Measurements from ENCODE around the gene ADGRL3.

DNA sequence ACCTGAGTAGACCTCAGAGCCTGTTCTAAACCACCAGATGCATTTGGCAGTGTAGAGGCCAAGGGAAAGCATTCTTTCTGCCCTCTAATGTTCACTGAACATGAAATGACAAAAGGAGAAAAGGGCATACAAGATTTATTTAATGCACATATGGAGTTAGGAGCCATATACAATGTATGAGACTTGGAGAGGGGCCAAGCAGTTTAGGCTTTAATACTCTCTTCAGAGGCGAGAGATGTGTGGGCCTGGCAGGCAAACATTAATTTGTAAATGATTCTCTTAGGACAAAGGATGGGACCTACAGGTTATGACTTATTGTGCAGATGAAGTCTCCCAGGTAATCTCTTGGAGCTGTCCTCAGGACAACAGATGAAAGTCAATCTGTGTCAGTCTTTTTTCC, 631.9 kb downstream of the ADGRL3 start:
- TF ChIP-seq, protein P1, sequence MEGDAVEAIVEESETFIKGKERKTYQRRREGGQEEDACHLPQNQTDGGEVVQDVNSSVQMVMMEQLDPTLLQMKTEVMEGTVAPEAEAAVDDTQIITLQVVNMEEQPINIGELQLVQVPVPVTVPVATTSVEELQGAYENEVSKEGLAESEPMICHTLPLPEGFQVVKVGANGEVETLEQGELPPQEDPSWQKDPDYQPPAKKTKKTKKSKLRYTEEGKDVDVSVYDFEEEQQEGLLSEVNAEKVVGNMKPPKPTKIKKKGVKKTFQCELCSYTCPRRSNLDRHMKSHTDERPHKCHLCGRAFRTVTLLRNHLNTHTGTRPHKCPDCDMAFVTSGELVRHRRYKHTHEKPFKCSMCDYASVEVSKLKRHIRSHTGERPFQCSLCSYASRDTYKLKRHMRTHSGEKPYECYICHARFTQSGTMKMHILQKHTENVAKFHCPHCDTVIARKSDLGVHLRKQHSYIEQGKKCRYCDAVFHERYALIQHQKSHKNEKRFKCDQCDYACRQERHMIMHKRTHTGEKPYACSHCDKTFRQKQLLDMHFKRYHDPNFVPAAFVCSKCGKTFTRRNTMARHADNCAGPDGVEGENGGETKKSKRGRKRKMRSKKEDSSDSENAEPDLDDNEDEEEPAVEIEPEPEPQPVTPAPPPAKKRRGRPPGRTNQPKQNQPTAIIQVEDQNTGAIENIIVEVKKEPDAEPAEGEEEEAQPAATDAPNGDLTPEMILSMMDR (IDR thresholded peaks at IDR 0.05; ENCODE audit: insufficient read depth, low read depth, low read length) = no peak
- TF ChIP-seq EZH2 (IDR thresholded peaks at IDR 0.05; ENCODE audit: insufficient read depth, low read length) = no peak
